Parathyroid adenoma (tissue), 2 donors: ENCODE results near the gene CWF19L2.

Source experiments
- H2AFZ ChIP-seq: fragments of 300-600 bp; sonication (generic); one replicate; pipeline ENCODE4 v1.7.0; 2017; ENCODE audit warnings: antibody characterized with exemption, mild to moderate bottlenecking
- H3K27ac ChIP-seq: fragments of 300-600 bp; sonication (generic); one replicate; pipeline ENCODE4 v1.7.0; 2017
- H3K27me3 ChIP-seq: fragments of 300-600 bp; sonication (generic); one replicate; pipeline ENCODE4 v1.7.0; 2017; ENCODE audit warnings: low read length; ENCODE audit not compliant: control insufficient read depth, insufficient read depth
- H3K36me3 ChIP-seq: fragments of 300-600 bp; sonication (generic); one replicate; pipeline ENCODE4 v1.7.0; 2017; ENCODE audit warnings: low read length; ENCODE audit not compliant: control insufficient read depth, insufficient read depth
- H3K4me1 ChIP-seq: fragments of 300-600 bp; sonication (generic); one replicate; pipeline ENCODE4 v1.7.0; 2017; ENCODE audit warnings: control low read depth
- H3K4me2 ChIP-seq: fragments of 300-600 bp; sonication (generic); one replicate; pipeline ENCODE4 v1.7.0; 2017; ENCODE audit warnings: low read length
- H3K4me3 ChIP-seq: fragments of 300-600 bp; sonication (generic); one replicate; pipeline ENCODE4 v1.7.0; 2017; ENCODE audit warnings: low read depth, low read length
- H3K79me2 ChIP-seq: fragments of 300-600 bp; sonication (generic); one replicate; pipeline ENCODE4 v1.7.0; 2017; ENCODE audit warnings: control low read depth
- H3K9ac ChIP-seq: fragments of 300-600 bp; sonication (generic); one replicate; pipeline ENCODE4 v1.7.0; 2017; ENCODE audit warnings: mild to moderate bottlenecking
- H3K9me3 ChIP-seq: fragments of 300-600 bp; sonication (generic); one replicate; pipeline ENCODE4 v1.7.0; 2017; ENCODE audit warnings: low read length; ENCODE audit not compliant: control insufficient read depth
- TF ChIP-seq, protein P1 (sequence below): fragments of 300-600 bp; sonication (generic); IDR thresholded peaks from one replicate; pipeline ENCODE4 v1.7.0; 2017; ENCODE audit warnings: antibody characterized with exemption, mild to moderate bottlenecking
- donor health status: primary hyperparathyroidism.

The CWF19L2 gene

DNA sequence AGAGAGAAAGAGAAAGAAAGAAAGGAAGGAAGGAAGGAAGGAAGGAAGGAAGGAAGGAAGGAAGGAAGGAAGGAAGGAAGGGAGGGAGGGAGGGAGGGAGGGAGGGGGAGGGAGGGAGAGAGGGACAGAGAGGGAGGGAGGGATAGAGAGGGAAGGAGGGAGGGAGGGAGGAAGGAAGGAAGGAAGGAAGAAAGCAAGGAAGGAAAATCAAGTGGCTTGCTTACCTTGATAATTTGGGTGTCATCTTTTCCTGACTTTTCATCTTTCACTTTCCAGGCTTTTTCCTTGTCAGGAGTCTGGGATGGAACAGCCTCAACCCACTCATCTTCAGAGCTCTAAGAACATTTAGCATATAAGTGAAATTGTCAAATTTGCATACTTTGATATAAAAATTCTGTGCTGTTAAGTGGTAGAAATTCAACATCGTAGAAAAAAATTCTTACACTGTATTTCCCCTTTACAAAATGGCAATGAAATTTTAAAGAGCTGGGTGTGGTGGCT, 14.9 kb downstream of the CWF19L2 start:
- Histone ChIP-seq H3K4me1 (no peaks in the 10 kb centered on the region), H3K79me2 (peaks cover 7% of the 10 kb centered on the region), H3K27ac (no peak overlapping the region), H3K4me3 (no peak overlapping the region), H3K4me2 (no peak overlapping the region), H2AFZ (no peak overlapping the region), H3K9me3 (no peaks in the 10 kb centered on the region), H3K27me3 (no peaks in the 10 kb centered on the region), H3K9ac (no peak overlapping the region), H3K36me3 (no peaks in the 10 kb centered on the region)
- TF ChIP-seq, protein P1, sequence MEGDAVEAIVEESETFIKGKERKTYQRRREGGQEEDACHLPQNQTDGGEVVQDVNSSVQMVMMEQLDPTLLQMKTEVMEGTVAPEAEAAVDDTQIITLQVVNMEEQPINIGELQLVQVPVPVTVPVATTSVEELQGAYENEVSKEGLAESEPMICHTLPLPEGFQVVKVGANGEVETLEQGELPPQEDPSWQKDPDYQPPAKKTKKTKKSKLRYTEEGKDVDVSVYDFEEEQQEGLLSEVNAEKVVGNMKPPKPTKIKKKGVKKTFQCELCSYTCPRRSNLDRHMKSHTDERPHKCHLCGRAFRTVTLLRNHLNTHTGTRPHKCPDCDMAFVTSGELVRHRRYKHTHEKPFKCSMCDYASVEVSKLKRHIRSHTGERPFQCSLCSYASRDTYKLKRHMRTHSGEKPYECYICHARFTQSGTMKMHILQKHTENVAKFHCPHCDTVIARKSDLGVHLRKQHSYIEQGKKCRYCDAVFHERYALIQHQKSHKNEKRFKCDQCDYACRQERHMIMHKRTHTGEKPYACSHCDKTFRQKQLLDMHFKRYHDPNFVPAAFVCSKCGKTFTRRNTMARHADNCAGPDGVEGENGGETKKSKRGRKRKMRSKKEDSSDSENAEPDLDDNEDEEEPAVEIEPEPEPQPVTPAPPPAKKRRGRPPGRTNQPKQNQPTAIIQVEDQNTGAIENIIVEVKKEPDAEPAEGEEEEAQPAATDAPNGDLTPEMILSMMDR: no peak

DNA sequence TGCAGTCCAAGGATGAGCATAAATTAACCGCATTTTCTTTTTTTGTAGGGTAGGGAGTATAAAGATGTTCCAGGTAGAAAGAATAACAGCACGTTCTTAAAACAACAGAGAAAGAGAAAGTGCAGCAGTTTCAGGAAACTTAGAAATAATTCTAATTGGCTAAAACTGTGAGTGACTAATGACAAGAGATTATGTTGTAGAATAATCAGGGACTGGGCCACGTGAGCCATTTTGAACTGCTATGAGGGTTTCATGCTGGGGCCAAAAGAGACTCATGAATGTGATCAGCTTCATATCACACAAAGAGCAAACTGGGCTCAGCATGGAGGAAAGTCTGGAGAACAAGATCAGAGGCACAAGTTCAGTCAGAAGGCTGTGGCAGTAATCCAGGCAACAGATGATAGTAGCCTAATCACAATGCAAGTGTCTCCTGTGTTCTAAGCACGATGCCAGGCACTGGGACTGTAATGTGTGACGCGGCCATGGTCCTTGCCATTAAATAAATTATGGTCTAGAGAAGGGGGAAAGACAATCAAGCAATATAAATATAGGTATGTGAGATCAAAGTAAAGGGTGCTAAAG, 17.9 kb downstream of the CWF19L2 start:
- H3K79me2 ChIP-seq: no peaks in the 10 kb centered on the region
- no peaks in the 10 kb centered on the region for H3K36me3 ChIP-seq
- no peak overlapping the region for H3K4me3 ChIP-seq
- no peaks in the 10 kb centered on the region for H3K9me3 ChIP-seq
- no peak overlapping the region for H2AFZ ChIP-seq
- H3K27me3 ChIP-seq: no peaks in the 10 kb centered on the region
- no peak overlapping the region for H3K27ac ChIP-seq
- no peaks in the 10 kb centered on the region for H3K4me1 ChIP-seq
- no peak overlapping the region for H3K4me2 ChIP-seq
- TF ChIP-seq, protein P1: no peak
- no peak overlapping the region for H3K9ac ChIP-seq

DNA sequence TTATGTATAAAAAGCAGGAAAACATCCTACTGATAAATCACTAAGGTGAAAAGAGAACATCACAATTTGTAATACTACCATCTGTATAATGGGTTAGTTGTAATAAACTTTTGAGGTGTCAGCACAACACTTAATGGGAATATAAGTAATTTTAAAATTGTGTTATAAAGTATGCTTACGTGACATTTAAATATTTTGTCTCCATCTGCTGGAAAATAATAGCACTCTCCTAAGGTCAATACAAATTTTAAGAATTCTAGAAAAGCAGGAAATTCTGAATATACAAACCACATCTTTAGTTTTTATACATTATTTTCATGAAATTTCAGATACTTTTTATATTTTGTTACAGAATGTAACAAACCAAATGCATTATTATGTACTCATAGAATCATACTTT, 19.5 kb downstream of the CWF19L2 start:
- H3K4me2 ChIP-seq: no peak overlapping the region
- TF ChIP-seq, protein P1: no peak
- H2AFZ ChIP-seq: no peak overlapping the region
- no peaks in the 10 kb centered on the region for H3K79me2 ChIP-seq
- no peak overlapping the region for H3K27ac ChIP-seq
- H3K9me3 ChIP-seq: no peaks in the 10 kb centered on the region
- no peaks in the 10 kb centered on the region for H3K4me1 ChIP-seq
- no peak overlapping the region for H3K9ac ChIP-seq
- no peak overlapping the region for H3K4me3 ChIP-seq
- H3K27me3 ChIP-seq: no peaks in the 10 kb centered on the region
- no peaks in the 10 kb centered on the region for H3K36me3 ChIP-seq

DNA sequence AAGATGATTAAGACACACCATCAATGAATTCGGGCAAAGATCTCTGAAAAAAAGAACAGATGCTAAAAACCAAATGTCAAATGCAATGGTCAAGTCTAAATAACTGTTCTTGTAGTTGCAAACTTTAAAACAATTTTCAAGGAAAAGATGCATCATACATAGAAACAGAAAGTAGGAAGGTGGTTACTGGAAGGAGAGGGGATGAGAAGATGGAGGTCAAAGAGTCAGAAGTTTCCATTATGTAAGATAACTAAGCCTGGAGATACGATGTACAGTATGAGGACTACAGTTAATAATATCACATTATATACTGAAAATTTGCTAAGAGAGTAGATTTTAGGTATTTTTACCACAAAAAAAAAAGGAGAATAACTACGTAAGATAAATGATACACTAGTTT, 27.1 kb downstream of the CWF19L2 start:
- no peak overlapping the region for H2AFZ ChIP-seq
- no peaks in the 10 kb centered on the region for H3K36me3 ChIP-seq
- no peak overlapping the region for H3K9ac ChIP-seq
- no peaks in the 10 kb centered on the region for H3K9me3 ChIP-seq
- H3K27ac ChIP-seq: no peak overlapping the region
- no peak overlapping the region for H3K4me2 ChIP-seq
- H3K27me3 ChIP-seq: no peaks in the 10 kb centered on the region
- TF ChIP-seq, protein P1: no peak
- no peaks in the 10 kb centered on the region for H3K4me1 ChIP-seq
- no peaks in the 10 kb centered on the region for H3K79me2 ChIP-seq
- no peak overlapping the region for H3K4me3 ChIP-seq

DNA sequence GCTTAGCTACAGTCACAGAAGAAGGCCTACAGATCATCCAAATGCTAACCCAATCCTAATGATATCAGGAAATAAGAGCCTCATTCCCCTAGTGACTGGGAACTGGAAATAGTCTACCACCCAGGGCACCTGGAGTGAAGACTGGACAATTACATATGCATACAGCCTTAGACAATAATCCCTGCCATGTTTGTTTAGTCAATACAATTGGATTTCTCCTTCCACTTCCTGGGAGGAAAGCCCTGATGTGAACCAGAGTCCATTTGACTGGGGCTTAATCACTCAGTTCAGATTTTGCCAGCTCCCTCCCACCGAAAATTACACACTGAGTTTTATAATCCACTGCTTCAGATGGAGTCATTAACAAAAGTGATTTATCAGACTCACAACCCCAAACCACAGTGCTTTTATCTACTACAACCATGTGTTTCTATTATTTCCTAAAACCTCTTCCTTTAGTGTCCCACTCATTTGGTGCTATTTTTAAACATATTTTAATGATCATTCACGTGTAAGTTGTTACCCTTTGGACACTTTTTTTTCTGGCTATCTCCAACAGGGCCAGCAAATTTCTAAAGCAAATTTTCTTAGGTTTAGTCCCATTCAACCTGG, 29.9 kb downstream of the CWF19L2 start:
- H3K9me3 ChIP-seq: no peaks in the 10 kb centered on the region
- no peak overlapping the region for H3K27ac ChIP-seq
- H3K4me3 ChIP-seq: no peak overlapping the region
- TF ChIP-seq, protein P1: no peak
- H3K36me3 ChIP-seq: no peaks in the 10 kb centered on the region
- H3K27me3 ChIP-seq: no peaks in the 10 kb centered on the region
- no peaks in the 10 kb centered on the region for H3K79me2 ChIP-seq
- H3K4me1 ChIP-seq: no peaks in the 10 kb centered on the region
- H2AFZ ChIP-seq: no peak overlapping the region
- H3K9ac ChIP-seq: no peak overlapping the region
- H3K4me2 ChIP-seq: no peak overlapping the region
